GM12878 (cell line): ENCODE results near the gene SNAI3. TPM values are rescaled to one million over a fixed set of nuclear protein-coding genes. Genes with fewer than 3 reads are reported as not detected.

Experiments
- ATF7 ChIP-seq: fragments of 450-650 bp; IDR thresholded peaks from 2 replicates; pipeline ENCODE4 v1.6.1; 2016; ENCODE audit warnings: low read depth, mild to moderate bottlenecking
- GABPA ChIP-seq: IDR thresholded peaks from 2 replicates; pipeline ENCODE4 v1.6.1; 2014; ENCODE audit warnings: antibody characterized with exemption, low read depth, mild to moderate bottlenecking, inconsistent platforms
- IKZF2 ChIP-seq, 2 experiments: fragments of 450-650 bp; IDR thresholded peaks; 2 replicates each; pipeline ENCODE4 v1.6.1; 2017; ENCODE audit warnings: mild to moderate bottlenecking in 2 of 2, moderate library complexity in 2 of 2
- KAT2A ChIP-seq: conservative IDR thresholded peaks from 2 replicates; pipeline ENCODE4 v1.6.1; 2011; ENCODE audit warnings: low read depth, low read length; ENCODE audit not compliant: control insufficient read depth
- MYB ChIP-seq: fragments of 150-350 bp; IDR thresholded peaks from 2 replicates; pipeline ENCODE4 v1.6.1; 2014; ENCODE audit warnings: mild to moderate bottlenecking, low read depth, low read length, borderline replicate concordance
- NFXL1 ChIP-seq: fragments of 450-650 bp; IDR thresholded peaks from 2 replicates; pipeline ENCODE4 v1.6.1; 2017; ENCODE audit warnings: antibody characterized with exemption, mild to moderate bottlenecking, borderline replicate concordance
- NR2C1 ChIP-seq: fragments of 450-650 bp; IDR thresholded peaks from 2 replicates; pipeline ENCODE4 v1.6.1; 2017; ENCODE audit warnings: antibody characterized with exemption, mild to moderate bottlenecking, moderate library complexity
- PAX5 ChIP-seq: IDR thresholded peaks from 2 replicates; pipeline ENCODE4 v1.6.1; 2011; ENCODE audit warnings: low read depth, low read length, borderline replicate concordance
- POU2F2 ChIP-seq: IDR thresholded peaks from 3 replicates; pipeline ENCODE4 v1.6.1; 2011; ENCODE audit warnings: low read depth, mild to moderate bottlenecking, low read length, borderline replicate concordance
- RAD21 ChIP-seq: IDR thresholded peaks from 2 replicates; pipeline ENCODE4 v1.6.1; 2011; ENCODE audit warnings: mild to moderate bottlenecking, low read depth, low read length, moderate library complexity; ENCODE audit not compliant: insufficient read depth
- RELA ChIP-seq: fragments of 450-650 bp; IDR thresholded peaks from 2 replicates; pipeline ENCODE4 v1.8.0; 2014; ENCODE audit warnings: borderline replicate concordance; ENCODE audit not compliant: partially characterized antibody
- SMARCA5 ChIP-seq: fragments of 450-650 bp; IDR thresholded peaks from 2 replicates; pipeline ENCODE4 v1.6.1; 2017; ENCODE audit warnings: mild to moderate bottlenecking
- SMC3 ChIP-seq: IDR thresholded peaks from 2 replicates; pipeline ENCODE4 v1.6.1; 2011; ENCODE audit warnings: low read length, improper control_type of control experiment, borderline replicate concordance
- SREBF2 ChIP-seq: IDR thresholded peaks from 2 replicates; pipeline ENCODE4 v1.6.1; 2012; ENCODE audit warnings: mild to moderate bottlenecking, low read length
- SUZ12 ChIP-seq: fragments of 200-600 bp; sonication (generic); IDR thresholded peaks from one replicate; pipeline ENCODE4 v1.6.1; 2018; ENCODE audit warnings: antibody characterized with exemption, mild to moderate bottlenecking; ENCODE audit not compliant: unreplicated experiment
- TCF7 ChIP-seq: IDR thresholded peaks from 2 replicates; pipeline ENCODE4 v1.6.1; 2014; ENCODE audit warnings: antibody characterized with exemption, borderline replicate concordance
- YBX1 ChIP-seq: fragments of 450-650 bp; IDR thresholded peaks from 2 replicates; pipeline ENCODE4 v1.6.1; 2016; ENCODE audit warnings: antibody characterized with exemption
- polyA plus RNA-seq, 11 experiments: library from polyadenylated mRNA; depleted of rRNA in 4 of 11; unstranded in 6 of 11; stranded (reverse) in 5 of 11; fragments of >200 nt; fragmentation: Nextera tagmentation in 4 of 11; fragmentation: Illumina TruSeq in 1 of 11; extraction: Ambion mirVana in 4 of 11; extraction: Trizol in 1 of 11; gene quantifications; 1 replicate in 1 of 11; 2 replicates in 10 of 11; pipeline versions ENCODE4 v1.2.1 to v1.2.3, GENCODE V29; 2011 to 2016; ENCODE audit warnings: inconsistent platforms in 2 of 11, missing spikeins in 2 of 11, low read depth in 1 of 11
- total RNA-seq, 4 experiments: library from RNA; depleted of rRNA in 3 of 4; stranded (reverse); fragments of >200 nt in 3 of 4; fragmentation: Illumina TruSeq in 1 of 4; extraction: Trizol in 1 of 4; gene quantifications; 2 replicates each; pipeline versions ENCODE4 v1.2.1 to v1.2.3, GENCODE V29; 2013 to 2021
- TF ChIP-seq, protein P1 (sequence below): fragments of 450-650 bp; IDR thresholded peaks from 2 replicates; pipeline ENCODE4 v1.6.1; 2017; ENCODE audit warnings: mild to moderate bottlenecking
- TF ChIP-seq, protein P2 (sequence below): fragments of 450-650 bp; IDR thresholded peaks from 2 replicates; pipeline ENCODE4 v1.6.1; 2014; ENCODE audit warnings: mild to moderate bottlenecking
- TF ChIP-seq, protein P3 (sequence below): fragments of 150-350 bp; IDR thresholded peaks from 2 replicates; pipeline ENCODE4 v1.6.1; 2014; ENCODE audit warnings: mild to moderate bottlenecking, low read depth, low read length
- TF ChIP-seq, protein P4 (sequence below): fragments of 450-650 bp; IDR thresholded peaks from 2 replicates; pipeline ENCODE4 v1.6.1; 2017; ENCODE audit warnings: mild to moderate bottlenecking, moderate library complexity

Gene SNAI3
- total and polyA plus RNA-seq, 10 of the 15 experiments (the other 5 are each of a cell fraction or from before 2014, with no cell fraction given): 0.21 to 7.4 (median 3.0) TPM

DNA sequence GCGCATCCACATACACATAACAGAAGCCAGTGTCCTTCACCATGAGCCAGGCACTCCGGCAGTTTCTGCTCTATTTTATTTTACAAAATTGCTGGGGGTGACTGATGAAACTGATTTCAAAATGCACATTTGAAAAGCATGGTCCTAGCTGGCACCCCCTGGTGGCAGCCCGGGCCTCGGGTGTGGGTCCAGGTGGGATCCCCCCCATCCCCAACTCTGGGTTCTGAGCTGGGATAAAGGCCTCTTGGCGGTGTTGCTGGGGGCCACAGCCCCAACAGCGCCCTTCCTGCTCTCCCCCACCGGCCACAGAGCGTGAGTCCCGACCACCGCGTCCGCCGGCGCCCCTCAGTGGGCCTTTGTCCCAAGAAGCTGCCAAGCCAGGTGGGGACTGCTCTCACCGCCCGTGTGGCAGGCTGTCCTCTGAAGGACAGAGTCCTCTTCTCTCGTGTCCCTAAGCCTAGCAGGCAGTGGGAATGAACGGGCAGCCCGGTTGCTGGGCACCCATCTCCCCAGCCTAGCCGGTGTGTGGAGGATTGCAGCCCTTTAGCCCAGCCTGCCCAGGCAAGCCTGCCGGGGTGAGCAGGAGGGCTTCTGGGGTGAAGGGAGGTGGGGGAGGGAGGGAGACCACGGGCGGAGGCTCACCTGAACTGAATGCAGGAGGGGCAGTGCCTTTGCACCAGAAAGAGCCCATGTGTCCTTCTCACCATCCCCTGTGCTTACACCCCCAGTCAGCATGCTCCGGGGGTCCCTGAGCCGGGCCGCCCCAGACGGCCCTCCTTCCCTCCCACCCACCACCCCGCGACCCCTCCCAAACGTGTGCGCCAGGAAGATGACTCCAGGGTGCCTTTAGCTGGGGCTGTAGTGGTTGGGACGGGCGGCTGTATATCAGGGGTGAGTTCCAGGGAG lies 898 bp downstream of the SNAI3 start (continued):
- TF ChIP-seq, protein P1, sequence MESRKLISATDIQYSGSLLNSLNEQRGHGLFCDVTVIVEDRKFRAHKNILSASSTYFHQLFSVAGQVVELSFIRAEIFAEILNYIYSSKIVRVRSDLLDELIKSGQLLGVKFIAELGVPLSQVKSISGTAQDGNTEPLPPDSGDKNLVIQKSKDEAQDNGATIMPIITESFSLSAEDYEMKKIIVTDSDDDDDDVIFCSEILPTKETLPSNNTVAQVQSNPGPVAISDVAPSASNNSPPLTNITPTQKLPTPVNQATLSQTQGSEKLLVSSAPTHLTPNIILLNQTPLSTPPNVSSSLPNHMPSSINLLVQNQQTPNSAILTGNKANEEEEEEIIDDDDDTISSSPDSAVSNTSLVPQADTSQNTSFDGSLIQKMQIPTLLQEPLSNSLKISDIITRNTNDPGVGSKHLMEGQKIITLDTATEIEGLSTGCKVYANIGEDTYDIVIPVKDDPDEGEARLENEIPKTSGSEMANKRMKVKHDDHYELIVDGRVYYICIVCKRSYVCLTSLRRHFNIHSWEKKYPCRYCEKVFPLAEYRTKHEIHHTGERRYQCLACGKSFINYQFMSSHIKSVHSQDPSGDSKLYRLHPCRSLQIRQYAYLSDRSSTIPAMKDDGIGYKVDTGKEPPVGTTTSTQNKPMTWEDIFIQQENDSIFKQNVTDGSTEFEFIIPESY: 0 out of 2 replicates have a peak, but pooled peaks have one; percentile 15
- TF ChIP-seq IKZF2 (IDR thresholded peaks at IDR 0.05) (no peak), MYB (no peak), NR2C1 (no peak), RELA (no peak), KAT2A (no peak), POU2F2 (no peak), NFXL1 (no peak), TCF7 (no peak), SREBF2 (no peak), YBX1 (no peak), ATF7 (no peak), GABPA (no peak), SUZ12 (no peak), RAD21 (peak; percentile 34; the same call in 1 of the 2 replicates), SMC3 (peak; percentile 21; the same call in 1 of the 2 replicates), PAX5 (no peak), SMARCA5 (no peak)
- TF ChIP-seq, protein P2, sequence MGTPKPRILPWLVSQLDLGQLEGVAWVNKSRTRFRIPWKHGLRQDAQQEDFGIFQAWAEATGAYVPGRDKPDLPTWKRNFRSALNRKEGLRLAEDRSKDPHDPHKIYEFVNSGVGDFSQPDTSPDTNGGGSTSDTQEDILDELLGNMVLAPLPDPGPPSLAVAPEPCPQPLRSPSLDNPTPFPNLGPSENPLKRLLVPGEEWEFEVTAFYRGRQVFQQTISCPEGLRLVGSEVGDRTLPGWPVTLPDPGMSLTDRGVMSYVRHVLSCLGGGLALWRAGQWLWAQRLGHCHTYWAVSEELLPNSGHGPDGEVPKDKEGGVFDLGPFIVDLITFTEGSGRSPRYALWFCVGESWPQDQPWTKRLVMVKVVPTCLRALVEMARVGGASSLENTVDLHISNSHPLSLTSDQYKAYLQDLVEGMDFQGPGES: no peak
- TF ChIP-seq, protein P3, sequence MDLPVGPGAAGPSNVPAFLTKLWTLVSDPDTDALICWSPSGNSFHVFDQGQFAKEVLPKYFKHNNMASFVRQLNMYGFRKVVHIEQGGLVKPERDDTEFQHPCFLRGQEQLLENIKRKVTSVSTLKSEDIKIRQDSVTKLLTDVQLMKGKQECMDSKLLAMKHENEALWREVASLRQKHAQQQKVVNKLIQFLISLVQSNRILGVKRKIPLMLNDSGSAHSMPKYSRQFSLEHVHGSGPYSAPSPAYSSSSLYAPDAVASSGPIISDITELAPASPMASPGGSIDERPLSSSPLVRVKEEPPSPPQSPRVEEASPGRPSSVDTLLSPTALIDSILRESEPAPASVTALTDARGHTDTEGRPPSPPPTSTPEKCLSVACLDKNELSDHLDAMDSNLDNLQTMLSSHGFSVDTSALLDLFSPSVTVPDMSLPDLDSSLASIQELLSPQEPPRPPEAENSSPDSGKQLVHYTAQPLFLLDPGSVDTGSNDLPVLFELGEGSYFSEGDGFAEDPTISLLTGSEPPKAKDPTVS: no peak
- TF ChIP-seq, protein P4, sequence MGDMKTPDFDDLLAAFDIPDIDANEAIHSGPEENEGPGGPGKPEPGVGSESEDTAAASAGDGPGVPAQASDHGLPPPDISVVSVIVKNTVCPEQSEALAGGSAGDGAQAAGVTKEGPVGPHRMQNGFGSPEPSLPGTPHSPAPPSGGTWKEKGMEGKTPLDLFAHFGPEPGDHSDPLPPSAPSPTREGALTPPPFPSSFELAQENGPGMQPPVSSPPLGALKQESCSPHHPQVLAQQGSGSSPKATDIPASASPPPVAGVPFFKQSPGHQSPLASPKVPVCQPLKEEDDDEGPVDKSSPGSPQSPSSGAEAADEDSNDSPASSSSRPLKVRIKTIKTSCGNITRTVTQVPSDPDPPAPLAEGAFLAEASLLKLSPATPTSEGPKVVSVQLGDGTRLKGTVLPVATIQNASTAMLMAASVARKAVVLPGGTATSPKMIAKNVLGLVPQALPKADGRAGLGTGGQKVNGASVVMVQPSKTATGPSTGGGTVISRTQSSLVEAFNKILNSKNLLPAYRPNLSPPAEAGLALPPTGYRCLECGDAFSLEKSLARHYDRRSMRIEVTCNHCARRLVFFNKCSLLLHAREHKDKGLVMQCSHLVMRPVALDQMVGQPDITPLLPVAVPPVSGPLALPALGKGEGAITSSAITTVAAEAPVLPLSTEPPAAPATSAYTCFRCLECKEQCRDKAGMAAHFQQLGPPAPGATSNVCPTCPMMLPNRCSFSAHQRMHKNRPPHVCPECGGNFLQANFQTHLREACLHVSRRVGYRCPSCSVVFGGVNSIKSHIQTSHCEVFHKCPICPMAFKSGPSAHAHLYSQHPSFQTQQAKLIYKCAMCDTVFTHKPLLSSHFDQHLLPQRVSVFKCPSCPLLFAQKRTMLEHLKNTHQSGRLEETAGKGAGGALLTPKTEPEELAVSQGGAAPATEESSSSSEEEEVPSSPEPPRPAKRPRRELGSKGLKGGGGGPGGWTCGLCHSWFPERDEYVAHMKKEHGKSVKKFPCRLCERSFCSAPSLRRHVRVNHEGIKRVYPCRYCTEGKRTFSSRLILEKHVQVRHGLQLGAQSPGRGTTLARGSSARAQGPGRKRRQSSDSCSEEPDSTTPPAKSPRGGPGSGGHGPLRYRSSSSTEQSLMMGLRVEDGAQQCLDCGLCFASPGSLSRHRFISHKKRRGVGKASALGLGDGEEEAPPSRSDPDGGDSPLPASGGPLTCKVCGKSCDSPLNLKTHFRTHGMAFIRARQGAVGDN: no peak
